ENCODE data around the gene KLF8. TPM values are rescaled to one million over a fixed set of nuclear protein-coding genes. Genes with fewer than 3 reads are reported as not detected.
A peak's percentile ranks its signal among the peaks of the same experiment; 100 is the strongest.

Gene KLF8
- polyA plus RNA-seq, 1 experiment, result 1.9 TPM

DNA sequence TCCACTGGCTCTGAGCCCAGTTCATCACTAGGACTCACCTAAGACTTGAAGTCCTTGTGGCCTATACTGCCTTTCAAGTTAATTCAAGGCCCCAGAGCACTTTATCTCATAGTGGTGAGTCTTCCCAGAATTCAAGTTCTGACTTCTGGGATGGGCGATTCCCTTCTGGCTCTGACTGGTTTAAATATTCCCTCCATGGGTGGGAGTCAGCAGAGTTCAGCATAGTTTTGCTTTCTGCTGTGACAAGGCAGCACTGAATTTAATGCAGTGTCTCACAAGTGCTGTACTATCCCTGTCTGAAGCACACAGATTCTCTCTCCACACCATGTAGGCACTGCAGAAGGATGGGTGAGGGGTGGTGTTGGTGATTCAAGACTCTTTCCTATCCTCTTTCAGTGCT is 46.5 kb downstream of the KLF8 start:
- no peaks in the 10 kb centered on the region for H3K27me3 ChIP-seq (ENCODE audit: control insufficient read depth, insufficient read depth, low read length)
- POLR2A ChIA-PET, result no interaction called here
- TF ChIP-seq, protein P1, sequence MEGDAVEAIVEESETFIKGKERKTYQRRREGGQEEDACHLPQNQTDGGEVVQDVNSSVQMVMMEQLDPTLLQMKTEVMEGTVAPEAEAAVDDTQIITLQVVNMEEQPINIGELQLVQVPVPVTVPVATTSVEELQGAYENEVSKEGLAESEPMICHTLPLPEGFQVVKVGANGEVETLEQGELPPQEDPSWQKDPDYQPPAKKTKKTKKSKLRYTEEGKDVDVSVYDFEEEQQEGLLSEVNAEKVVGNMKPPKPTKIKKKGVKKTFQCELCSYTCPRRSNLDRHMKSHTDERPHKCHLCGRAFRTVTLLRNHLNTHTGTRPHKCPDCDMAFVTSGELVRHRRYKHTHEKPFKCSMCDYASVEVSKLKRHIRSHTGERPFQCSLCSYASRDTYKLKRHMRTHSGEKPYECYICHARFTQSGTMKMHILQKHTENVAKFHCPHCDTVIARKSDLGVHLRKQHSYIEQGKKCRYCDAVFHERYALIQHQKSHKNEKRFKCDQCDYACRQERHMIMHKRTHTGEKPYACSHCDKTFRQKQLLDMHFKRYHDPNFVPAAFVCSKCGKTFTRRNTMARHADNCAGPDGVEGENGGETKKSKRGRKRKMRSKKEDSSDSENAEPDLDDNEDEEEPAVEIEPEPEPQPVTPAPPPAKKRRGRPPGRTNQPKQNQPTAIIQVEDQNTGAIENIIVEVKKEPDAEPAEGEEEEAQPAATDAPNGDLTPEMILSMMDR (IDR thresholded peaks at IDR 0.05; ENCODE audit: insufficient read depth, low read depth, low read length), result no peak
- no peak overlapping the region for H3K4me3 ChIP-seq (ENCODE audit: low read depth, low read length)
- CTCF ChIA-PET, result no interaction called here
- H3K36me3 ChIP-seq (ENCODE audit: control insufficient read depth, insufficient read depth, low read length), result no peaks in the 10 kb centered on the region
- no peak for DNase-seq (ENCODE audit: low read depth)

DNA sequence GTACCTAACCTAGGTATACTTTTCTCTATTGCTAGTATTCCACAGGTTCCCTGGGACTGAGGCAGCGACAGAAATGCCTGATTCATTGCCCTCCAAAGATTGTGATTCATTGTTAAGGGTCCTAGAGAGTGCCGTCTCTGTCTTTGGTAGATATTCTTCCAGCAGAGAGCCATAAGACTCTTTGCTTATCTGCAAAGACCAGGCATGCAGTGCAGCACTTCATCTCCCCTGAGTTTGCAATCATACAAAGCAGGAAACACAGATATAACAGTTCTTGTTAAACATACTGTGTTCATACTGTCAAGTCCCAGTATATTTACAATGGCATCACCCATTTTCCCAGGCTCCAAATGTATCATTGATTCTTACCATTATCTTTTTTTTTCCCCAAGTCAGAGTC is 47.7 kb downstream of the KLF8 start:
- Histone ChIP-seq H3K27me3 (ENCODE audit: control insufficient read depth, insufficient read depth, low read length) (no peaks in the 10 kb centered on the region), H3K36me3 (ENCODE audit: control insufficient read depth, insufficient read depth, low read length) (no peaks in the 10 kb centered on the region), H3K4me3 (ENCODE audit: low read depth, low read length) (no peak overlapping the region)
- CTCF ChIA-PET, result no interaction called here
- TF ChIP-seq, protein P1 (IDR thresholded peaks at IDR 0.05; ENCODE audit: insufficient read depth, low read depth, low read length), result no peak
- POLR2A ChIA-PET, result no interaction called here
- DNase-seq (ENCODE audit: low read depth), result no peak

DNA sequence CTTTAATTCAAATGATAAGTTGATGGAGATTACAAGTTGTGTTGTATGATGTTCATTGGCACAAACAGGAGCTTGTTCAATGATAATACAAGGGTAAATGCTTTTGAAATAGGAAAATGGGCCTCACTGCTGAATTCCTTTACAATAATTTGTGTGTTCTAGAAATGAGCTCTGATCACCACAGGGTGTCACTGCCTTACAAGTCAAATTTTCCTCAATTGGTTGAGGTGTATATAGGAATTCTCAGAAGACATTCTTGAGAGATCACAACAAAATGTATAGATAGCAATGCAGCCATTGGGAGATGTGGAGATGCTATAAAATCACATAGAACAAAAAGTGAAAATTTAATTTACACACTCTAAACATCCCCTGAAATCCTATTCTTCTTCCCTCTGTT is 49.6 kb downstream of the KLF8 start:
- CTCF ChIA-PET, result interaction anchor here (0.9 to 1.5 kb wide), 3 partner anchors 445 to 696 kb away, joined by 3 to 11 read pairs (median 8); partner anchors contain the start of gene NBDY
- POLR2A ChIA-PET, result no interaction called here
- TF ChIP-seq, protein P1 (IDR thresholded peaks at IDR 0.05; ENCODE audit: insufficient read depth, low read depth, low read length), result 0 out of 2 replicates have a peak, but pooled peaks have one; percentile 6
- H3K4me3 ChIP-seq (ENCODE audit: low read depth, low read length), result no peak overlapping the region
- no peaks in the 10 kb centered on the region for H3K36me3 ChIP-seq (ENCODE audit: control insufficient read depth, insufficient read depth, low read length)
- H3K27me3 ChIP-seq (ENCODE audit: control insufficient read depth, insufficient read depth, low read length), result no peaks in the 10 kb centered on the region
- DNase-seq (ENCODE audit: low read depth), result no peak

DNA sequence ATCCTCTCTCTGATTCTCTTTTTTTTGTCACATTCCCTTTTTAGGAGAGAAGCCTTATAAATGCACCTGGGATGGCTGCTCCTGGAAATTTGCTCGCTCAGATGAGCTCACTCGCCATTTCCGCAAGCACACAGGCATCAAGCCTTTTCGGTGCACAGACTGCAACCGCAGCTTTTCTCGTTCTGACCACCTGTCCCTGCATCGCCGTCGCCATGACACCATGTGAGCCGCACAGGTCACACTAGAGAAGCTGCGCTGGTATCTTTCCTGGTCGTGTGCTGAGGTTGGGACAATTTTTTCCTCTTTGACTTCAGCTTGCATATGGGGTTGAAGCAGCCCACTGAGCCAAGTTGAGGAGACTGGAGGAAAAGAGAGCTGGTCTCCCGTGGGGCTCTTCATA is 52.1 kb downstream of the KLF8 start:
- Histone ChIP-seq H3K36me3 (ENCODE audit: control insufficient read depth, insufficient read depth, low read length) (no peaks in the 10 kb centered on the region), H3K4me3 (ENCODE audit: low read depth, low read length) (no peak overlapping the region), H3K27me3 (ENCODE audit: control insufficient read depth, insufficient read depth, low read length) (no peaks in the 10 kb centered on the region)
- ChIA-PET CTCF (no interaction called here), POLR2A (no interaction called here)
- DNase-seq (ENCODE audit: low read depth), result no peak
- TF ChIP-seq, protein P1 (IDR thresholded peaks at IDR 0.05; ENCODE audit: insufficient read depth, low read depth, low read length), result no peak

DNA sequence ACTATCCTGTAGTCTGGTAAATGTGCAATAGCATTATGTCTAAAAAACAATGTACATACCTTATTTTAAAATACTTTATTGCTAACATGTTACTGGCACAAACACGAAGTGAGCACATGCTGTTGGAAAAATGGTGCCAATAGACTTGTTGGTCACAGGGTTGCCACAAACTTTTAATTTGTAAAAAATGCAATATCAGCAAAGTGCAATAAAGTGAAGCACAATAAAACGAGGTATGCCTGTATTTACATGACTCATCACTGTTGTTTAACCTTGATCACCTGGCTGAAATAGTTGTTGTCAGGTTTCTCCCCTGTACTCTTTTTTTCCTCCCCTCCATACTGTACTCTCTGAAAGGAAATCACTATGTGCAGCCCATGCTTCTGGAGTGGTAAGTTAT is 56.5 kb downstream of the KLF8 start:
- TF ChIP-seq, protein P1 (IDR thresholded peaks at IDR 0.05; ENCODE audit: insufficient read depth, low read depth, low read length), result no peak
- no peak overlapping the region for H3K4me3 ChIP-seq (ENCODE audit: low read depth, low read length)
- H3K36me3 ChIP-seq (ENCODE audit: control insufficient read depth, insufficient read depth, low read length), result no peaks in the 10 kb centered on the region
- DNase-seq (ENCODE audit: low read depth), result no peak
- H3K27me3 ChIP-seq (ENCODE audit: control insufficient read depth, insufficient read depth, low read length), result no peaks in the 10 kb centered on the region
- POLR2A ChIA-PET, result no interaction called here
- CTCF ChIA-PET, result no interaction called here
